Caki2 (cell line): ENCODE results near the gene CNPY1. TPM values are rescaled to one million over a fixed set of nuclear protein-coding genes. Genes with fewer than 3 reads are reported as not detected.
"Not testable (repeated sequence)": the region's sequence is repeated elsewhere in the genome, so short reads cannot be mapped to it uniquely, and the experiment has no call there.

Experiments used
- DNase-seq: peaks from one replicate; pipeline ENCODE4 v3.0.0-alpha.2; 2015; ENCODE audit warnings: low read depth
- in situ Hi-C: cut with HindIII; loops from 2 replicates; pipeline ENCODE4 v1.10.0; 2016; ENCODE audit warnings: low sequenced_read_pairs, low pct_unique_long_range_greater_than_20kb, mixed read lengths
- total RNA-seq: library from RNA; depleted of rRNA; stranded (reverse); fragments of >200 nt; shearing (Covaris generic); gene quantifications from 2 replicates; pipeline ENCODE4 v1.2.3, GENCODE V29; 2014; ENCODE audit warnings: low replicate concordance

The CNPY1 gene
- total RNA-seq, 1 experiment from 2014 or later: not detected

GRCh38 chr7:155521743-155522398 is 24.5 kb downstream of the CNPY1 start:
- in situ Hi-C loops: no loop called here
- no peak for DNase-seq

GRCh38 chr7:155521007-155521742 is 25.2 kb downstream of the CNPY1 start:
- in situ Hi-C loops: no loop called here
- DNase-seq: no peak

GRCh38 chr7:155520114-155520513 is 26.2 kb downstream of the CNPY1 start:
- no peak for DNase-seq
- in situ Hi-C loops: no loop called here

GRCh38 chr7:155519358-155519757 is 27.0 kb downstream of the CNPY1 start:
- DNase-seq, in situ Hi-C loops: not testable (repeated sequence)

GRCh38 chr7:155518633-155519032 is 27.7 kb downstream of the CNPY1 start:
- in situ Hi-C loops: no loop called here
- DNase-seq: no peak

- no peak for DNase-seq
- in situ Hi-C loops: no loop called here
These were observed 28.4 kb downstream of the CNPY1 start for GRCh38 chr7:155517969-155518368.

- DNase-seq: no peak
- in situ Hi-C loops: no loop called here
These were observed 28.9 kb downstream of the CNPY1 start for GRCh38 chr7:155517452-155517851.

GRCh38 chr7:155516466-155516865 is 29.9 kb downstream of the CNPY1 start:
- in situ Hi-C loops: no loop called here
- no peak for DNase-seq

GRCh38 chr7:155515318-155515717 is 31.0 kb downstream of the CNPY1 start:
- DNase-seq: no peak
- in situ Hi-C loops: no loop called here

GRCh38 chr7:155514296-155514695 is 32.1 kb downstream of the CNPY1 start:
- in situ Hi-C loops: no loop called here
- DNase-seq: no peak

- no peak for DNase-seq
- in situ Hi-C loops: no loop called here
These were observed 32.6 kb downstream of the CNPY1 start for GRCh38 chr7:155513543-155514285.

- DNase-seq: no peak
- in situ Hi-C loops: no loop called here
These were observed 34.0 kb downstream of the CNPY1 start for GRCh38 chr7:155512246-155512887.

- in situ Hi-C loops: no loop called here
These were observed 34.7 kb downstream of the CNPY1 start for GRCh38 chr7:155511702-155511996.

GRCh38 chr7:155510975-155511701 is 35.2 kb downstream of the CNPY1 start:
- in situ Hi-C loops: no loop called here
- DNase-seq: no peak

More at GRCh38 chr7:155511702-155511996, 34.7 kb downstream of the CNPY1 start:
- DNase-seq: no peak

GRCh38 chr7:155509725-155510551 is 36.4 kb downstream of the CNPY1 start:
- in situ Hi-C loops: no loop called here
- DNase-seq: no peak

- in situ Hi-C loops: no loop called here
- no peak for DNase-seq
These were observed 37.0 kb downstream of the CNPY1 start for GRCh38 chr7:155509359-155509724.
